HepG2 (cell line): Measurements from ENCODE around the gene TMEM63B. TPM values are rescaled to one million over a fixed set of nuclear protein-coding genes. Genes with fewer than 3 reads are reported as not detected.
A peak's percentile ranks its signal among the peaks of the same experiment; 100 is the strongest.

Source experiments
- ATAC-seq: fragments of 200-7000 bp; cut with Tn5 transposase; 3 replicates; pipeline ENCODE4 v1.9.1; 2020; ENCODE audit warnings: mild to moderate bottlenecking, moderate library complexity
- BruUV-seq: library from RNA; stranded (reverse); fragments of 400-500 nt; replicated peaks from 2 replicates; lab custom pipeline; 2021; lab: Mats Ljungman, UMichigan
- CTCF ChIA-PET: fragments of 300-600 bp; formaldehyde crosslinking; extraction: SDS; loops from one replicate; lab custom pipeline; 2021; ENCODE audit warnings: low total read pairs, inconsistent platforms, low intra/inter-chr PET ratio; lab: Yijun Ruan, JAX
- POLR2A ChIA-PET: fragments of 350-600 bp; sonication (Branson Sonifier 250); formaldehyde crosslinking; loops from one replicate; lab custom pipeline; 2020; ENCODE audit warnings: antibody characterized with exemption, inconsistent platforms; lab: Yijun Ruan, JAX
- DNase-seq: peaks from one replicate; pipeline ENCODE4 v3.0.0-alpha.2; 2015; ENCODE audit warnings: low spot score
- FAIRE-seq: peaks from 3 replicates; lab custom pipeline; 2011; peaks lifted over from hg19 to GRCh38; lab: Jason Lieb, UNC
- H2AFZ ChIP-seq: one replicate; pipeline ENCODE4 v1.6.1; 2011; ENCODE audit warnings: low read length, inconsistent platforms
- H3K27ac ChIP-seq: fragments of 300-600 bp; 3 replicates; pipeline ENCODE4 v1.8.0; 2011; ENCODE audit warnings: mixed run types, mild to moderate bottlenecking, mixed read lengths, low read length, inconsistent platforms; ENCODE audit not compliant: insufficient read depth; ENCODE audit errors: extremely low read length
- H3K27me3 ChIP-seq, 2 experiments: fragments of 200-600 bp in 1 of 2; 2 replicates in 1 of 2; 3 replicates in 1 of 2; pipeline versions ENCODE4 v1.6.0 to v1.8.0; 2011; ENCODE audit warnings: low read length in 2 of 2, mild to moderate bottlenecking in 2 of 2, moderate library complexity in 2 of 2, inconsistent platforms in 1 of 2; ENCODE audit not compliant: insufficient read depth in 2 of 2, control insufficient read depth in 1 of 2
- H3K36me3 ChIP-seq, 2 experiments: fragments of 200-600 bp in 1 of 2; replicated peaks in 1 of 2; 2 replicates in 1 of 2; 3 replicates in 1 of 2; pipeline versions ENCODE4 v1.5.1 to v1.8.0; 2011; ENCODE audit warnings: low read length in 2 of 2, inconsistent platforms in 1 of 2; ENCODE audit not compliant: insufficient read depth in 2 of 2, control insufficient read depth in 1 of 2
- H3K4me1 ChIP-seq: 2 replicates; pipeline ENCODE4 v1.5.1; 2012; ENCODE audit warnings: low read length, inconsistent platforms; ENCODE audit not compliant: insufficient read depth
- H3K4me2 ChIP-seq: 2 replicates; pipeline ENCODE4 v1.6.0; 2011; ENCODE audit warnings: low read depth, low read length, inconsistent platforms
- H3K4me3 ChIP-seq, 3 experiments: fragments of 200-600 bp in 1 of 3; sonication (generic), shearing (Covaris generic) in 1 of 3; replicated peaks in 1 of 3; 2 replicates each; pipeline ENCODE4 v1.5.1; 2011 to 2016; ENCODE audit warnings: low read length in 3 of 3, inconsistent platforms in 2 of 3, low read depth in 2 of 3, mild to moderate bottlenecking in 2 of 3, control low read depth in 1 of 3, mixed read lengths in 1 of 3; ENCODE audit not compliant: insufficient read depth in 1 of 3
- H3K79me2 ChIP-seq: one replicate; pipeline ENCODE4 v1.6.1; 2011; ENCODE audit warnings: low read length, inconsistent platforms; ENCODE audit not compliant: insufficient read depth
- H3K9ac ChIP-seq: 2 replicates; pipeline ENCODE4 v1.6.0; 2011; ENCODE audit warnings: mild to moderate bottlenecking, low read depth, low read length, inconsistent platforms; ENCODE audit not compliant: insufficient read depth
- H3K9me3 ChIP-seq: 2 replicates; pipeline ENCODE4 v1.5.1; 2012; ENCODE audit warnings: mild to moderate bottlenecking, low read length
- H4K20me1 ChIP-seq: 2 replicates; pipeline ENCODE4 v1.6.0; 2011; ENCODE audit warnings: inconsistent platforms, mild to moderate bottlenecking, low read length, moderate library complexity; ENCODE audit not compliant: insufficient read depth
- CTCF ChIP-seq: sonication (generic); formaldehyde crosslinking; IDR thresholded peaks from 2 replicates; pipeline ENCODE4 v1.5.0; 2020; ENCODE audit warnings: mild to moderate bottlenecking, missing genetic modification reagents, moderate library complexity
- ISL2 ChIP-seq: sonication (generic); formaldehyde crosslinking; IDR thresholded peaks from 2 replicates; pipeline ENCODE4 v1.5.0; 2020; ENCODE audit warnings: missing genetic modification reagents
- KAT8 ChIP-seq: IDR thresholded peaks from 2 replicates; pipeline ENCODE4 v1.6.1; 2016; ENCODE audit warnings: missing genetic modification reagents, missing compliant biosample characterization
- MAFF ChIP-seq: IDR thresholded peaks from 2 replicates; pipeline ENCODE4 v1.6.1; 2011; ENCODE audit warnings: low read depth, low read length, improper control_type of control experiment
- PPARG ChIP-seq: conservative IDR thresholded peaks from 2 replicates; pipeline ENCODE4 v1.6.1; 2016; ENCODE audit warnings: missing biosample characterization, missing genetic modification reagents
- RAD21 ChIP-seq: fragments of 450-650 bp; formaldehyde crosslinking; IDR thresholded peaks from 2 replicates; pipeline ENCODE4 v1.5.0; 2020; ENCODE audit warnings: mild to moderate bottlenecking
- SMC3 ChIP-seq: IDR thresholded peaks from 2 replicates; pipeline ENCODE4 v1.6.1; 2011; ENCODE audit warnings: low read length, improper control_type of control experiment
- XRCC5 ChIP-seq: fragments of 200-400 bp; formaldehyde crosslinking; optimal IDR thresholded peaks from 2 replicates; pipeline ENCODE3; 2017; ENCODE audit warnings: mild to moderate bottlenecking, low read length
- ZFP41 ChIP-seq: sonication (generic); formaldehyde crosslinking; IDR thresholded peaks from 2 replicates; pipeline ENCODE4 v1.4.0; 2020; ENCODE audit warnings: mild to moderate bottlenecking, missing genetic modification reagents, borderline replicate concordance
- ZNF317 ChIP-seq: sonication (generic); formaldehyde crosslinking; IDR thresholded peaks from 2 replicates; pipeline ENCODE4 v1.5.0; 2020; ENCODE audit warnings: mild to moderate bottlenecking, missing genetic modification reagents
- ZNF562 ChIP-seq: sonication (generic); formaldehyde crosslinking; IDR thresholded peaks from 2 replicates; pipeline ENCODE4 v1.8.0; 2022; ENCODE audit warnings: missing genetic modification reagents, borderline replicate concordance
- ZNF691 ChIP-seq: sonication (generic); formaldehyde crosslinking; IDR thresholded peaks from 2 replicates; pipeline ENCODE4 v1.4.0; 2020; ENCODE audit warnings: missing genetic modification reagents, low read depth, mild to moderate bottlenecking, borderline replicate concordance
- ZNF704 ChIP-seq: sonication (generic); formaldehyde crosslinking; IDR thresholded peaks from 2 replicates; pipeline ENCODE4 v1.8.1; 2023; ENCODE audit warnings: mild to moderate bottlenecking, inconsistent platforms, moderate library complexity, missing genetic modification reagents, borderline replicate concordance
- WGBS: methylation state at CpG from one replicate; pipeline ENCODE4 v1.1.6; 2017; ENCODE audit warnings: low lambda C conversion rate; 5-methylcytosine and 5-hydroxymethylcytosine counted together
- in situ Hi-C: cut with HindIII; loops from 2 replicates; pipeline ENCODE4 v1.10.0; 2017; ENCODE audit warnings: low pct_unique_long_range_greater_than_20kb; ENCODE audit not compliant: extremely low pct_ligation_motif_present
- intact Hi-C: fragments of 100-400 bp; cut with micrococcal nuclease; formaldehyde crosslinking; loops from one replicate; pipeline ENCODE4 v1.10.0; 2022; ENCODE audit not compliant: unreplicated experiment
- polyA plus RNA-seq, 8 experiments: library from polyadenylated mRNA; depleted of rRNA in 3 of 8; stranded (reverse) in 7 of 8; unstranded in 1 of 8; fragments of >200 nt; fragmentation: Illumina TruSeq in 4 of 8; extraction: Trizol in 4 of 8; gene quantifications; 2 replicates each; pipeline versions ENCODE4 v1.2.1 to v1.2.3, GENCODE V29; 2011 to 2016; ENCODE audit warnings: low read depth in 4 of 8, missing spikeins in 1 of 8, mixed read lengths in 1 of 8; ENCODE audit not compliant: insufficient read depth in 1 of 8
- total RNA-seq, 5 experiments: library from RNA; depleted of rRNA; stranded (reverse); fragments of >200 nt; fragmentation: Illumina TruSeq; extraction: Trizol; gene quantifications; 2 replicates each; pipeline ENCODE4 v1.2.3, GENCODE V29; 2016; ENCODE audit warnings: low read depth in 1 of 5

The TMEM63B gene
- total and polyA plus RNA-seq, 2 of the 13 experiments (the other 11 are each of a cell fraction or from before 2014, with no cell fraction given) = 27.4 to 75.8 TPM

- no peak for TF ChIP-seq ZFP41 (CRISPR knock-in tag)
- no peak for TF ChIP-seq ZNF562 (CRISPR knock-in tag)
- TF ChIP-seq PPARG (CRISPR knock-in tag) = peak; percentile 84
- peak; percentile 84 for TF ChIP-seq ISL2 (CRISPR knock-in tag)
- no peak for TF ChIP-seq MAFF
Measured at GRCh38 chr6:44111434-44112417, 15.6 kb upstream of the TMEM63B start (continued).

- in situ Hi-C loops = no loop called here
- no TSS peak for BruUV-seq
- ATAC-seq = peak; percentile 53
- H2AFZ ChIP-seq = no peak overlapping the region
- H3K27ac ChIP-seq = peak overlapping the region; percentile 19
- POLR2A ChIA-PET = interaction anchor here (1.8 to 2.3 kb wide), 2 partner anchors 11 to 13 kb away, joined by 5 to 10 read pairs; no protein-coding TSS in a partner anchor
- H3K4me2 ChIP-seq = no peak overlapping the region
- peaks cover 58% of the 10 kb centered on the region for H3K79me2 ChIP-seq
- peaks cover 27% of the 10 kb centered on the region for H4K20me1 ChIP-seq
- no peaks in the 10 kb centered on the region for H3K27me3 ChIP-seq
- H3K4me1 ChIP-seq = peaks cover 86% of the 10 kb centered on the region
- intact Hi-C loops = loop anchor here (2.0 to 5.0 kb wide), 3 partner anchors 13 to 124 kb away; partner anchors contain the start of genes MRPL14 and TMEM63B
- no peak overlapping the region for H3K4me3 ChIP-seq
- peaks cover 28 to 72% of the 10 kb centered on the region in 2 experiments for H3K36me3 ChIP-seq
- TF ChIP-seq ZNF691 (CRISPR knock-in tag) = no peak
- 0 out of 2 replicates have a peak, but pooled peaks have one; percentile 6 for TF ChIP-seq ZNF317
- peak; percentile 32 for TF ChIP-seq SMC3
- TF ChIP-seq RAD21 (CRISPR knock-in tag) = peak; percentile 32; the same call in 1 of the 2 replicates
- no peak for TF ChIP-seq ZNF704 (CRISPR knock-in tag)
- TF ChIP-seq XRCC5 = peak; percentile 11
- peak; percentile 32; the same call in 1 of the 2 replicates for TF ChIP-seq CTCF (CRISPR knock-in tag)
- TF ChIP-seq KAT8 (CRISPR knock-in tag) = no peak
- no peaks in the 10 kb centered on the region for H3K9me3 ChIP-seq
- WGBS = 69% methylated on average over 3 of the region's 3 CpGs
- no peak for DNase-seq
- H3K9ac ChIP-seq = no peak overlapping the region
- FAIRE-seq = no peak
- CTCF ChIA-PET = interaction anchor here (1.5 kb wide), 1 partner anchor 14 kb away, joined by 8 read pairs; no protein-coding TSS in a partner anchor
Measured at GRCh38 chr6:44113414-44113813, 13.9 kb upstream of the TMEM63B start.
